Esophagus squamous epithelium (tissue), 5 donors: Measurements from ENCODE around the gene EVX2. TPM values are rescaled to one million over a fixed set of nuclear protein-coding genes. Genes with fewer than 3 reads are reported as not detected.

Experiments used
- DNase-seq: peaks from one replicate; lab custom pipeline; 2025; lab: John Stamatoyannopoulos, UW
- H3K27ac ChIP-seq, 4 donors: fragments of 200-600 bp; sonication (generic); one replicate each; pipeline ENCODE4 v1.5.1; 2016 to 2019; ENCODE audit warnings: mild to moderate bottlenecking in 1 of 4
- H3K27me3 ChIP-seq, 4 donors: fragments of 200-600 bp; sonication (generic); 1 replicate in 3 of 4; 2 replicates in 1 of 4; pipeline versions ENCODE4 v1.5.1 to v1.6.0; 2017 to 2021; ENCODE audit warnings: antibody characterized with exemption in 1 of 4
- H3K36me3 ChIP-seq, 3 donors: fragments of 200-600 bp; sonication (generic); one replicate each; pipeline ENCODE4 v1.5.1; 2016 to 2019
- H3K4me1 ChIP-seq, 3 donors: fragments of 200-600 bp; sonication (generic); one replicate each; pipeline ENCODE4 v1.5.1; 2017 to 2019
- H3K4me3 ChIP-seq, 4 donors: fragments of 200-600 bp; sonication (generic); 1 replicate in 3 of 4; 2 replicates in 1 of 4; pipeline ENCODE4 v1.5.1; 2016 to 2019; ENCODE audit warnings: mild to moderate bottlenecking in 2 of 4, moderate library complexity in 1 of 4
- H3K9me3 ChIP-seq, 3 donors: fragments of 200-600 bp; sonication (generic); one replicate each; pipeline ENCODE4 v1.5.1; 2016 to 2019
- CTCF ChIP-seq, 6 experiments: fragments of 450-650 bp in 4 of 6; fragments of 200-600 bp in 2 of 6; sonication (generic) in 2 of 6; IDR thresholded peaks; one replicate each; pipeline ENCODE4 v1.5.1; 2016 to 2019; ENCODE audit warnings: antibody characterized with exemption in 6 of 6, mild to moderate bottlenecking in 4 of 6, moderate library complexity in 4 of 6
- POLR2A ChIP-seq, 4 donors: fragments of 450-650 bp; IDR thresholded peaks; one replicate each; pipeline ENCODE4 v1.6.1; 2017; ENCODE audit warnings: antibody characterized with exemption in 4 of 4, mild to moderate bottlenecking in 4 of 4, moderate library complexity in 3 of 4
- WGBS, 2 donors: methylation state at CpG; one replicate each; pipeline ENCODE4 v1.1.5; 2018; 5-methylcytosine and 5-hydroxymethylcytosine counted together
- intact Hi-C: fragments of 100-400 bp; cut with DNase I; formaldehyde crosslinking; loops from one replicate; pipeline ENCODE4 v1.15.0; 2022
- total RNA-seq, 4 donors: library from RNA; depleted of rRNA; stranded (reverse); fragments of >200 nt; gene quantifications; one replicate each; pipeline ENCODE4 v1.1.0, GENCODE V29; 2016
- donor health status: DM: yes; HTN: yes; CAD: no.

EVX2 gene
- total RNA-seq, 4 donors from 2014 or later, result not detected

- peaks cover 11 to 32% (median 18%) of the 10 kb centered on the region in 3 donors for H3K4me1 ChIP-seq
- H3K4me3 ChIP-seq, result no peak overlapping the region
- TF ChIP-seq POLR2A (IDR thresholded peaks at IDR 0.05) (no peak), CTCF (IDR thresholded peaks at IDR 0.05) (no peak)
- WGBS, 2 donors, result 23 to 24% methylated on average over 7 of the region's 7 CpGs
- intact Hi-C loops, result no loop called here
- no peak overlapping the region for H3K27ac ChIP-seq
- peaks cover 16 to 100% (median 78%) of the 10 kb centered on the region in 4 donors for H3K27me3 ChIP-seq
- H3K36me3 ChIP-seq, result no peaks in the 10 kb centered on the region
- no peaks in the 10 kb centered on the region for H3K9me3 ChIP-seq
- DNase-seq, result no peak
Measured at GRCh38 chr2:176110415-176111308, 26.9 kb upstream of the EVX2 start.

GRCh38 chr2:176109946-176110345 lies 26.2 kb upstream of the EVX2 start:
- Histone ChIP-seq H3K4me1 (peaks cover 12 to 38% (median 19%) of the 10 kb centered on the region in 3 donors), H3K27me3 (peaks cover 23 to 100% (median 80%) of the 10 kb centered on the region in 4 donors), H3K27ac (no peak overlapping the region), H3K9me3 (no peaks in the 10 kb centered on the region), H3K4me3 (no peak overlapping the region), H3K36me3 (no peaks in the 10 kb centered on the region)
- intact Hi-C loops, result no loop called here
- TF ChIP-seq CTCF (IDR thresholded peaks at IDR 0.05), result no peak
- TF ChIP-seq POLR2A (IDR thresholded peaks at IDR 0.05), result no peak
- no peak for DNase-seq
- 16 to 21% methylated on average over 4 of the region's 4 CpGs for WGBS, 2 donors

- peaks cover 27 to 100% (median 81%) of the 10 kb centered on the region in 4 donors for H3K27me3 ChIP-seq
- no peak for TF ChIP-seq CTCF (IDR thresholded peaks at IDR 0.05)
- H3K36me3 ChIP-seq, result no peaks in the 10 kb centered on the region
- no peak overlapping the region for H3K4me3 ChIP-seq
- H3K9me3 ChIP-seq, result no peaks in the 10 kb centered on the region
- no peak overlapping the region for H3K27ac ChIP-seq
- DNase-seq, result no peak
- H3K4me1 ChIP-seq, result peaks cover 18 to 44% (median 25%) of the 10 kb centered on the region in 3 donors
- intact Hi-C loops, result no loop called here
- WGBS, 2 donors, result 12 to 25% methylated on average over 17 of the region's 26 CpGs
Measured at GRCh38 chr2:176109192-176109901, 25.6 kb upstream of the EVX2 start.

DNA sequence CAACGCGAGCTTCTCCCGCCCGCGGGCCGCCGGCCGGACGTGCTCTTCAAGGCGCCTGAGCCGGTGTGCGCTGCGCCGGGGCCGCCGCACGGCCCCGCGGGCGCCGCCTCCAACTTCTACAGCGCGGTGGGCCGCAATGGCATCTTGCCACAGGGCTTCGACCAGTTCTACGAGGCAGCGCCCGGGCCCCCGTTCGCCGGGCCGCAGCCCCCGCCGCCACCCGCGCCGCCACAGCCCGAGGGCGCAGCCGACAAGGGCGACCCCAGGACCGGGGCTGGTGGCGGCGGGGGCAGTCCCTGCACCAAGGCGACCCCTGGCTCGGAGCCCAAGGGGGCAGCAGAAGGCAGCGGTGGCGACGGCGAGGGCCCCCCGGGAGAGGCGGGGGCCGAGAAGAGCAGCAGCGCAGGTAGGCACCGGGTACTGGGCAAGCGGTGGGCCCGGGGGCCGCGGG lies 24.0 kb upstream of the EVX2 start:
- H3K9me3 ChIP-seq, result no peaks in the 10 kb centered on the region
- H3K27me3 ChIP-seq, result peaks cover 35 to 100% (median 83%) of the 10 kb centered on the region in 4 donors
- intact Hi-C loops, result no loop called here
- peaks cover 18 to 50% (median 31%) of the 10 kb centered on the region in 3 donors for H3K4me1 ChIP-seq
- TF ChIP-seq POLR2A (IDR thresholded peaks at IDR 0.05) (no peak), CTCF (IDR thresholded peaks at IDR 0.05) (no peak)
- no CpG with 5 or more reads among the region's 59 CpGs for WGBS, 2 donors
- DNase-seq, result no peak
- peak overlapping the region in 2 of 4 donors; percentile 30 to 49 for H3K4me3 ChIP-seq
- no peak overlapping the region for H3K27ac ChIP-seq
- no peaks in the 10 kb centered on the region for H3K36me3 ChIP-seq
